Neural progenitor cell (in vitro differentiated cells): Measurements from ENCODE around the gene COX10. TPM values are rescaled to one million over a fixed set of nuclear protein-coding genes. Genes with fewer than 3 reads are reported as not detected.

Experiments used
- DNase-seq: peaks from one replicate; pipeline ENCODE4 v3.0.0-alpha.2; 2016; ENCODE audit warnings: low spot score
- H2AFZ ChIP-seq: fragments of 200-600 bp; sonication (generic); replicated peaks from 2 replicates; pipeline ENCODE4 v1.6.1; 2016; ENCODE audit warnings: antibody characterized with exemption
- H3F3A ChIP-seq: fragments of 200-600 bp; sonication (generic); 2 replicates; pipeline ENCODE4 v1.6.1; 2016; ENCODE audit warnings: antibody characterized with exemption, low read depth
- H3K27ac ChIP-seq: fragments of 200-600 bp; sonication (generic); 2 replicates; pipeline ENCODE4 v1.5.1; 2016; ENCODE audit warnings: mild to moderate bottlenecking
- H3K27me3 ChIP-seq: fragments of 200-600 bp; sonication (generic); 2 replicates; pipeline ENCODE4 v1.6.1; 2016; ENCODE audit warnings: mild to moderate bottlenecking, moderate library complexity
- H3K36me3 ChIP-seq: fragments of 200-600 bp; sonication (generic); 2 replicates; pipeline ENCODE4 v1.5.1; 2016
- H3K4me1 ChIP-seq: fragments of 200-600 bp; sonication (generic); 2 replicates; pipeline ENCODE4 v1.6.1; 2016; ENCODE audit warnings: mixed run types
- H3K4me2 ChIP-seq: fragments of 200-600 bp; sonication (generic); 2 replicates; pipeline ENCODE4 v1.6.1; 2016
- H3K4me3 ChIP-seq: fragments of 200-600 bp; sonication (generic); 2 replicates; pipeline ENCODE4 v1.5.1; 2016
- H3K79me2 ChIP-seq: fragments of 200-600 bp; sonication (generic); 2 replicates; pipeline ENCODE4 v1.6.1; 2016; ENCODE audit warnings: low read depth
- H3K9ac ChIP-seq: fragments of 200-600 bp; sonication (generic); 2 replicates; pipeline ENCODE4 v1.6.1; 2016
- H3K9me3 ChIP-seq: fragments of 200-600 bp; sonication (generic); 2 replicates; pipeline ENCODE4 v1.5.1; 2016; ENCODE audit warnings: low read depth
- H4K20me1 ChIP-seq: fragments of 200-600 bp; sonication (generic); 2 replicates; pipeline ENCODE4 v1.6.1; 2016; ENCODE audit warnings: low read depth
- H3K27ac Mint-ChIP-seq: 3 replicates; pipeline ENCODE4 v1.8.0; 2021; ENCODE audit warnings: mixed read lengths
- H3K27me3 Mint-ChIP-seq: 2 replicates; pipeline ENCODE4 v1.8.0; 2022; ENCODE audit warnings: low read depth, mild to moderate bottlenecking, inconsistent platforms, moderate library complexity, mixed read lengths; ENCODE audit not compliant: insufficient read depth
- H3K36me3 Mint-ChIP-seq: 3 replicates; pipeline ENCODE4 v1.8.0; 2021; ENCODE audit warnings: mixed read lengths
- H3K4me1 Mint-ChIP-seq: 3 replicates; pipeline ENCODE4 v1.8.0; 2021; ENCODE audit warnings: mixed read lengths
- H3K4me3 Mint-ChIP-seq: 3 replicates; pipeline ENCODE4 v1.8.0; 2021; ENCODE audit warnings: mild to moderate bottlenecking, moderate library complexity, mixed read lengths
- H3K9me3 Mint-ChIP-seq: 3 replicates; pipeline ENCODE4 v1.8.0; 2020; ENCODE audit warnings: mixed read lengths
- CTCF ChIP-seq: fragments of 200-600 bp; sonication (generic); IDR thresholded peaks from 2 replicates; pipeline ENCODE4 v1.5.1; 2017; ENCODE audit warnings: antibody characterized with exemption, mild to moderate bottlenecking
- EZH2 ChIP-seq: fragments of 200-600 bp; sonication (generic); IDR thresholded peaks from 2 replicates; pipeline ENCODE4 v1.6.1; 2017; ENCODE audit warnings: antibody characterized with exemption, mild to moderate bottlenecking, moderate library complexity
- EZH2phosphoT487 ChIP-seq: fragments of 200-600 bp; sonication (generic); IDR thresholded peaks from 2 replicates; pipeline ENCODE4 v1.6.1; 2017; ENCODE audit warnings: antibody characterized with exemption
- total RNA-seq: library from RNA; depleted of rRNA; stranded (reverse); fragments of >200 nt; gene quantifications from 2 replicates; pipeline ENCODE4 v1.2.3, GENCODE V29; 2015; ENCODE audit warnings: low replicate concordance

COX10 gene
- total RNA-seq, 1 donor from 2014 or later: 18.0 TPM

GRCh38 chr17:14119546-14119945 lies 50.2 kb downstream of the COX10 start:
- TF ChIP-seq EZH2: no peak
- no peak for TF ChIP-seq EZH2phosphoT487
- no peak for TF ChIP-seq CTCF
- Mint-ChIP-seq H3K9me3 (peaks cover 4% of the 10 kb centered on the region), H3K4me1 (peaks cover 12% of the 10 kb centered on the region), H3K4me3 (no peak overlapping the region), H3K27ac (no peak overlapping the region), H3K36me3 (peaks cover 3% of the 10 kb centered on the region), H3K27me3 (no peaks in the 10 kb centered on the region)
- Histone ChIP-seq H2AFZ (no peak overlapping the region), H3K4me1 (no peaks in the 10 kb centered on the region), H3K9ac (no peak overlapping the region), H4K20me1 (no peaks in the 10 kb centered on the region), H3K4me3 (no peak overlapping the region), H3K79me2 (peaks cover 9% of the 10 kb centered on the region), H3F3A (no peaks in the 10 kb centered on the region), H3K9me3 (no peaks in the 10 kb centered on the region), H3K36me3 (no peaks in the 10 kb centered on the region), H3K4me2 (no peak overlapping the region), H3K27ac (no peak overlapping the region), H3K27me3 (no peaks in the 10 kb centered on the region)
- no peak for DNase-seq

- Histone ChIP-seq H3K4me3 (no peak overlapping the region), H3K36me3 (no peaks in the 10 kb centered on the region), H3K4me2 (no peak overlapping the region), H3K27me3 (no peaks in the 10 kb centered on the region), H3K79me2 (peaks cover 9% of the 10 kb centered on the region), H3K9me3 (no peaks in the 10 kb centered on the region), H3K9ac (no peak overlapping the region), H3K4me1 (no peaks in the 10 kb centered on the region), H2AFZ (no peak overlapping the region), H3F3A (no peaks in the 10 kb centered on the region), H4K20me1 (peaks cover 7% of the 10 kb centered on the region), H3K27ac (no peak overlapping the region)
- no peak overlapping the region for H3K4me3 Mint-ChIP-seq
- no peaks in the 10 kb centered on the region for H3K27me3 Mint-ChIP-seq
- H3K27ac Mint-ChIP-seq: no peak overlapping the region
- DNase-seq: no peak
- peaks cover 19% of the 10 kb centered on the region for H3K4me1 Mint-ChIP-seq
- H3K9me3 Mint-ChIP-seq: no peaks in the 10 kb centered on the region
- H3K36me3 Mint-ChIP-seq: no peaks in the 10 kb centered on the region
- no peak for TF ChIP-seq CTCF
- TF ChIP-seq EZH2phosphoT487: no peak
- no peak for TF ChIP-seq EZH2
These were observed 52.6 kb downstream of the COX10 start for GRCh38 chr17:14121952-14122351.

- Histone ChIP-seq H3K9ac (no peak overlapping the region), H3K4me3 (no peak overlapping the region), H3K27ac (no peak overlapping the region), H3K79me2 (peaks cover 4% of the 10 kb centered on the region), H3F3A (no peaks in the 10 kb centered on the region), H3K27me3 (no peaks in the 10 kb centered on the region), H2AFZ (no peak overlapping the region), H3K4me1 (no peaks in the 10 kb centered on the region), H3K9me3 (no peaks in the 10 kb centered on the region), H3K36me3 (no peaks in the 10 kb centered on the region), H3K4me2 (no peak overlapping the region), H4K20me1 (peaks cover 7% of the 10 kb centered on the region)
- DNase-seq: no peak
- H3K36me3 Mint-ChIP-seq: no peaks in the 10 kb centered on the region
- TF ChIP-seq CTCF (no peak), EZH2 (no peak), EZH2phosphoT487 (no peak)
- peaks cover 19% of the 10 kb centered on the region for H3K4me1 Mint-ChIP-seq
- no peak overlapping the region for H3K27ac Mint-ChIP-seq
- no peaks in the 10 kb centered on the region for H3K27me3 Mint-ChIP-seq
- H3K4me3 Mint-ChIP-seq: no peak overlapping the region
- no peaks in the 10 kb centered on the region for H3K9me3 Mint-ChIP-seq
These were observed 54.4 kb downstream of the COX10 start for GRCh38 chr17:14123619-14124278.
